NCI-H2196 treated with DMSO at 0.1 percent for 48 hours (cell line): Measurements from ENCODE around the gene COL4A3.

Experiments
- DNase-seq: peaks from one replicate; lab custom pipeline; 2025; ENCODE audit not compliant: unreplicated experiment; lab: John Stamatoyannopoulos, UW

The COL4A3 gene

DNA sequence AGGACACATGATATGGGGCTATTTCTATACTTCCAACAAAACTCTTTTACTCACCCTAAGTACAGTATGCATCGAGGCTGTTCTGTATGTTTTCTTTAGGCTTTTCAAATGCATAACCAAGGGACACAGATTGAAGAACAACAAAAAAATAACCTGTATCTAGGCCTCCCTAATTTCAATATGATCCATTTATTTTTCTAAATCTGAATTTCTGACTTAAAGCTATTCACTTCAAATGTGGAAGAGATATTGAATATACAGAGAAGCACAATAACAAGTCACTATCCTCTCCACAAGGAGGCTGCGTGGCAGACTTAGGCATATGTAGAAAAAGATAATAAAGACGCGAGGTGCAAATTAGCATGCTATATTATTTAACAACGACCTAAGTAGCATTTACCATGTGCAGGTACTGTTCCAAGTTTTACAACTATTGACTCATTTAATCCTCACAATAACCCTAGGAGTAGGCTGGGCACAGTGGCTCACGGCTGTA lies 121.4 kb downstream of the COL4A3 start:
- DNase-seq: no peak

DNA sequence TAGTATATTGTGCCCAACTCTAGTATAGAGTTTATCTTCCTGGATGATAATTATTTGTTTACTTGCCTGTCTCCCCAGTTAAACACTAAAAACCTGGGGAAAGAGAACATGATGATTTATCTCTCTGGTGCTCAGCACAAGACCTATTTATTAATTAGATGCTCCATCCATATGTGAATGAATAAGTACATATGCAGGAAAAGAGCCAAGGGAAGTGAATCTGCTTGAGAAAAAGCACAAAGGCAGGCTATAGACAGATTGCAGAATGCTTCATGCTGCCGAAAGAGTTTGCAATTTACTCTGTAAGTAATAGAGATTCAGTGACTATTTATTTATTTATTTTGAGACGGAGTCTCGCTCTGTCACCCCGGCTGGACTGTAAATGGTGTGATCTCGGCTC lies 123.3 kb downstream of the COL4A3 start:
- DNase-seq: no peak

DNA sequence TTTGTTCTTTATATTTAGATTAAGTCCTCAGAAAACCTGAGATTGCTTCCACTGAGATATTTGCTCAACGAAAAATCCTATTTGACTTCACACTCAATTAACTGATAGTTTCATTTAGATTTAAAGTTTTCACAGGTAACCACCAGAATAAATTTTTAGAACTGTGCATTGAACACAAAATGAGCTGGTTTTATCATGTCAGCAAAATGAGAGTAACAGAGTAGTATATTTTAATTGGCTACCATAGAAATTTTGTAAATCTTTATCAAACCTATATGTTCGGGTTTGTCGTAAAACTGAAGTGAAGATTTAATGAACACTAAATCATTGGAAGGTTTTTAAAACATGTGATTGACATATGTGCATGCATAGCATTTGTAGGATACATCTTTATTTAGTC lies 127.9 kb downstream of the COL4A3 start:
- no peak for DNase-seq

- no peak for DNase-seq
Observed at GRCh38 chr2:227293531-227293930, 129.1 kb downstream of the COL4A3 start.

- DNase-seq: no peak
Observed at GRCh38 chr2:227295806-227296205, 131.4 kb downstream of the COL4A3 start.

GRCh38 chr2:227296671-227297405 lies 132.4 kb downstream of the COL4A3 start:
- DNase-seq: no peak

- DNase-seq: no peak
Observed at GRCh38 chr2:227301523-227301922, 137.1 kb downstream of the COL4A3 start.

DNA sequence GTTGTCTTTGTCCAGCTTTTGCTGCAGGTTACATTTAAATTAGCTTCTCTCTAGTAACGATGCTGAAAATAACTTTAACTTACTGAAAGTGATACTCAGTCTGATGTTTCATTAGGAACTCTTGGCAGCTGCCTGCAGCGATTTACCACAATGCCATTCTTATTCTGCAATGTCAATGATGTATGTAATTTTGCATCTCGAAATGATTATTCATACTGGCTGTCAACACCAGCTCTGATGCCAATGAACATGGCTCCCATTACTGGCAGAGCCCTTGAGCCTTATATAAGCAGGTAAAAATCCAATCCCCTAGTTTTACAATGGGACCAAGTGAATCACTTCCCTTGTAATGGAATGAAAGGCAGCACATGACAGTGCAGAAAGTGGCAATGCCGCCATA lies 144.4 kb downstream of the COL4A3 start:
- DNase-seq: no peak

DNA sequence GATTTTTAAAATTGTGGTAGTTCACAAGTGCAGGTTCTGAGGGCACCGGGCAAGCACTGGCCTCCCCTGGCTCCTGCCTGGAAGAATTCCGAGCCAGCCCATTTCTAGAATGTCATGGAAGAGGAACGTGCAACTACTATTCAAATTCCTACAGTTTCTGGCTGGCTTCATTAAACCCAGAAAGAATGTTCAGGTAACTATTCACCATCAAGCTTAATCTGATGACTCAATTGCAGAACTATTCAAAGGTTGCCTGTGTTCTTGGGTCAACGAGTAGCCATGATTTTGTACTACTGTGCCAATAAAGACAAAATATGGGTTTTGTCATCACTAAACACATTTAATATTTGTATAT lies 146.3 kb downstream of the COL4A3 start:
- DNase-seq: no peak

- DNase-seq: no peak
Observed at GRCh38 chr2:227311861-227312506, 147.6 kb downstream of the COL4A3 start.

DNA sequence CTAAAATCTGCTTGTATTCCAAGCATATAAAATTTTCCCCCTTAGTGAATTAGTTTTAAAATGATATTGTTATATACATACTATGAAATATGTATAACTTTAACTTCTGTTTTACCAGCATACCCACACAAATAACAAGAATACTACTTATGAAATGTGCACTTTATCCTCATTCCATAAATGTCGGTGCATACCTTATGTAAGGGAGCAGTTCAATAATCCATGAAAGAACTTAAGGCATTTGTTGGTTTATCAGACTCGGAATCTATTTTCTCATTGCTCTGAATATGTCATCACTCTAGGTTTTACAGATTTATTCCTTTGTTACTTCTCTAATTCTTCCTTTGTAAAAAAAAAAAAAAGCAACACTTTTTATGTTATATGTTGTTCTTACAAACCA lies 148.2 kb downstream of the COL4A3 start:
- no peak for DNase-seq

GRCh38 chr2:227313310-227313709 lies 148.9 kb downstream of the COL4A3 start:
- no peak for DNase-seq

GRCh38 chr2:227317834-227318233 lies 153.4 kb downstream of the COL4A3 start:
- no peak for DNase-seq

GRCh38 chr2:227320305-227321094 lies 156.1 kb downstream of the COL4A3 start:
- no peak for DNase-seq

- DNase-seq: no peak
Observed at GRCh38 chr2:227322530-227323205, 158.2 kb downstream of the COL4A3 start.

- no peak for DNase-seq
Observed at GRCh38 chr2:227323818-227324217, 159.4 kb downstream of the COL4A3 start.

DNA sequence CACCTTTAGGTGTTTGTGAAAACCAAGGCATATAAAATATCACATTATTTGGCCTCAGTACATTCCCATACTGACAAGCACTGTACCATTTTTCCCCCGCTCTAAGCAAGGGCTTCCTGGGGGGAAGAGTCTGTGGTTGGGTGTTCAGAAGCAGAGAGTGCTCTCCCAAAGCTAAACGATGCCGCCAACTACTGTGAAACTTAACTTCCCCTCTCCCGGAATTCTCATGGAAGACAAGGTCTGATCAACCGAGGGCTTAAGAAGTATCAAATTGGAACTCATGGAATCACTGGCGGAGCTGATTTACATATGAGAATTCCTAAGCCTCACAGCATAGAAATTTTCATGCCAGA lies 160.2 kb downstream of the COL4A3 start:
- DNase-seq: no peak

- peak; percentile 74 for DNase-seq
Observed at GRCh38 chr2:227324995-227325838, 160.8 kb downstream of the COL4A3 start, which contains the start of gene MFF. TSS of gene MFF (plus strand) at chr2:227325251. CDS start at chr2:227330666, 5,415 bp downstream.

DNA sequence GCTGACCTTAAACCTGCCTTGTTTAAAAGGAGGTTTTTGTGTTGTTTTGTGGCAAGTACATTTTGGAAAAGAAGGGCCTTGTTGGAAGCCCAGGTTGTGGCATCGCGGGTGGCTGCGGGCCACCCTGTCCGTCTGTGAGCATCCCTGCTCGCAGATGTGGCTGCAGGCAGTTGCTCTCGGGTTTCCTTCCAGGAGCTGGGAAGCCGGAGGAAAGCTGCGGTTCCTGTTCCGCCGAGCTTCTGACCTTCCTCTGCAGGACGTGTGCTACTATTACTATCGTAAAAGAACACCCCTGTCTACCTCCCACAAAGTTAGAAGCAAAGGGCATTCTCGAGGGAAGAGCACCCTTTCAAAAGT lies 161.4 kb downstream of the COL4A3 start:
- DNase-seq: no peak

DNA sequence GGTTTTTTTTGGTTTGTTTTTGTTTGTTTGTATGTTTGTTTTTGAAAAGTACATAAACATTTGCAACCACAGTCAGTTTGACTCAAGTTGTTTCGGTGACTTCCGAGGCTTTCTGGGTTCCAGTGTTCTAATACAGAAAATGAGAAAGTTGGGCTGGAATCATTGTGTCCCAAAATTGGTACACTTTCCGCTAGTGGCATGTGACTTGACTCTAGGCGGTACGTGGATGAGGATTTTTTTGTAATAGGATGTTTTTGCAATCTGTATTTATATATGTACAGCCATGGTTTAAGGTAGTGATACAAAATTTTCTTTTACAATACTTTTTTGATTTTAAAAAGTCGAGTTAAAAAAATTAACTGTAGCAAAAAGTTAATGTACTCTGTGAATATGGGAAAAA lies 162.4 kb downstream of the COL4A3 start:
- no peak for DNase-seq

- no peak for DNase-seq
Observed at GRCh38 chr2:227335713-227336112, 171.3 kb downstream of the COL4A3 start.
